Trophoblast cell (in vitro differentiated cells and primary cell): ENCODE measurements around the gene CYGB.

ENCODE experiments used
- DNase-seq, 2 donors: peaks; one replicate each; pipeline ENCODE4 v3.0.0-alpha.2; 2016
- H2AFZ ChIP-seq: 2 replicates; pipeline ENCODE4 v1.6.1; 2013; ENCODE audit warnings: low read length, moderate library complexity, mild to moderate bottlenecking; ENCODE audit not compliant: insufficient read depth, poor library complexity
- H2AK5ac ChIP-seq: 2 replicates; pipeline ENCODE4 v1.6.1; 2013; ENCODE audit warnings: mild to moderate bottlenecking, low read length
- H2BK120ac ChIP-seq: 2 replicates; pipeline ENCODE4 v1.6.1; 2013; ENCODE audit warnings: low read length, mild to moderate bottlenecking, moderate library complexity; ENCODE audit not compliant: insufficient read depth, poor library complexity
- H2BK12ac ChIP-seq: 2 replicates; pipeline ENCODE4 v1.6.1; 2013; ENCODE audit warnings: mild to moderate bottlenecking, low read length, moderate library complexity
- H2BK5ac ChIP-seq: 2 replicates; pipeline ENCODE4 v1.6.1; 2013; ENCODE audit warnings: low read length, low read depth, moderate library complexity, mild to moderate bottlenecking; ENCODE audit not compliant: poor library complexity
- H3K14ac ChIP-seq: 2 replicates; pipeline ENCODE4 v1.6.1; 2013; ENCODE audit warnings: mild to moderate bottlenecking, low read length
- H3K18ac ChIP-seq: 2 replicates; pipeline ENCODE4 v1.6.1; 2013; ENCODE audit warnings: mild to moderate bottlenecking, low read length
- H3K23ac ChIP-seq: 2 replicates; pipeline ENCODE4 v1.6.1; 2013; ENCODE audit warnings: low read length
- H3K27ac ChIP-seq: 2 replicates; pipeline ENCODE4 v1.5.1; 2013; ENCODE audit warnings: low read depth, mild to moderate bottlenecking, inconsistent platforms, low read length, moderate library complexity
- H3K27me3 ChIP-seq: 2 replicates; pipeline ENCODE4 v1.6.1; 2013; ENCODE audit warnings: inconsistent platforms, mild to moderate bottlenecking, low read length, moderate library complexity; ENCODE audit not compliant: insufficient read depth
- H3K36me3 ChIP-seq, 2 experiments: 1 replicate in 1 of 2; 2 replicates in 1 of 2; pipeline ENCODE4 v1.6.1; 2013; ENCODE audit warnings: low read length in 2 of 2, mild to moderate bottlenecking in 2 of 2, moderate library complexity in 1 of 2; ENCODE audit not compliant: insufficient read depth in 2 of 2, control insufficient read depth in 1 of 2
- H3K4ac ChIP-seq: 2 replicates; pipeline ENCODE4 v1.6.1; 2013; ENCODE audit warnings: low read depth, mild to moderate bottlenecking, low read length, moderate library complexity
- H3K4me1 ChIP-seq, 2 experiments: 1 replicate in 1 of 2; 2 replicates in 1 of 2; pipeline ENCODE4 v1.6.1; 2013; ENCODE audit warnings: low read length in 2 of 2, mild to moderate bottlenecking in 2 of 2, moderate library complexity in 1 of 2; ENCODE audit not compliant: insufficient read depth in 2 of 2, control insufficient read depth in 1 of 2
- H3K4me2 ChIP-seq: 2 replicates; pipeline ENCODE4 v1.6.1; 2013; ENCODE audit warnings: inconsistent platforms, mild to moderate bottlenecking, low read length, moderate library complexity
- H3K4me3 ChIP-seq: 2 replicates; pipeline ENCODE4 v1.5.1; 2013; ENCODE audit warnings: mild to moderate bottlenecking, low read depth, low read length, inconsistent platforms
- H3K79me1 ChIP-seq: one replicate; pipeline ENCODE4 v1.6.1; 2013; ENCODE audit warnings: low read length
- H3K79me2 ChIP-seq: 2 replicates; pipeline ENCODE4 v1.6.1; 2013; ENCODE audit warnings: low read length, mild to moderate bottlenecking; ENCODE audit not compliant: control insufficient read depth, insufficient read depth, poor library complexity
- H3K9ac ChIP-seq: 2 replicates; pipeline ENCODE4 v1.6.1; 2013; ENCODE audit warnings: mild to moderate bottlenecking, low read length
- H3K9me3 ChIP-seq: 2 replicates; pipeline ENCODE4 v1.6.1; 2013; ENCODE audit warnings: low read depth, mild to moderate bottlenecking, control low read depth, inconsistent platforms, low read length; ENCODE audit not compliant: insufficient read depth
- H4K12ac ChIP-seq: 2 replicates; pipeline ENCODE4 v1.6.1; 2013; ENCODE audit warnings: low read depth, mild to moderate bottlenecking, low read length, moderate library complexity
- H4K8ac ChIP-seq: 2 replicates; pipeline ENCODE4 v1.6.1; 2013; ENCODE audit warnings: low read depth, mild to moderate bottlenecking, low read length, moderate library complexity
- H4K91ac ChIP-seq: one replicate; pipeline ENCODE4 v1.6.1; 2013; ENCODE audit warnings: low read depth, mild to moderate bottlenecking, low read length, moderate library complexity
- WGBS: extraction: QIAGEN DNeasy Blood & Tissue Kit; methylation state at CpG from one replicate; pipeline ENCODE4 v1.1.7; 2013; ENCODE audit warnings: missing lambda C conversion rate; ENCODE audit not compliant: insufficient read length, insufficient coverage; ENCODE audit errors: extremely low coverage; 5-methylcytosine and 5-hydroxymethylcytosine counted together

Gene CYGB

DNA sequence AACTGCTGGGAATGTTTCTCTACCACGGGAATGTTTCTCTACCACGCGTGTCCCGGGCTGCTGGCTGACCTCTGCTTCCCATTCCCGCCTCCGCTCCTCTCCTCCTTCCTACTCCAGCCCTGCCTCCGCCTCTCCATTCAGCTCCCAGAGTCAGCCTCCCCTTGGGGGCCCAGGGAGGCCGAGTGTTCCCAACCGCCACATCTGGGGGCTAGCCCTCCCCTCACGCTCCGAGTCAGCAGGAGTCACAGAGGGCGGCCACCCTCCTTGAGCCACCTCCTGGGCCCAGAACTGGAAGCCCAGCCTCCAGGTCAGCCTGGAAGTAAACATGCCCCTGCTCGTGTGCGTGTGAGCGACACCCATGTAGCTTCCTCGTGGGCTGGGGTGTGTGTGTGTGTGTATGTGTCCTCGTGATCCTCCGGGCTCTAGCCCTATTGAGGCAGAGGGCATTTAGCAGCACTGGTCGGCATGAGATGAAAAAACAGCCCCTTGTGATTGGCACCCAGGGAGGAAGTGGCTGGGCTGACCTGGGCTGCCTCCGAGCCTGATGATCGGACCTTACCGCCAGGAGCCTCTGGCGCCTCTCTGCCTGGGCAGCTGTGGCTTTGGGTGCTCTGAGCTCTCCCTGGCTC is 7.3 kb downstream of the CYGB start:
- H4K12ac ChIP-seq: peak overlapping the region; percentile 44
- WGBS: no CpG with 5 or more reads among the region's 23 CpGs
- peak overlapping the region; percentile 56 for H4K8ac ChIP-seq
- no peak overlapping the region for H3K4me3 ChIP-seq
- H3K4me2 ChIP-seq: peak overlapping the region; percentile 1
- H3K18ac ChIP-seq: peak overlapping the region; percentile 36
- peaks cover 23% of the 10 kb centered on the region for H3K79me1 ChIP-seq
- H3K27ac ChIP-seq: peak overlapping the region; percentile 24
- no peaks in the 10 kb centered on the region for H3K9me3 ChIP-seq
- H2AFZ ChIP-seq: peak overlapping the region; percentile 14
- no peak overlapping the region for H3K23ac ChIP-seq
- DNase-seq: no peak
- H3K79me2 ChIP-seq: peaks cover 2% of the 10 kb centered on the region
- H4K91ac ChIP-seq: peak overlapping the region; percentile 84
- H2BK12ac ChIP-seq: peak overlapping the region; percentile 85
- no peaks in the 10 kb centered on the region for H3K27me3 ChIP-seq
- H2AK5ac ChIP-seq: peak overlapping the region; percentile 59
- H3K4ac ChIP-seq: peak overlapping the region; percentile 13
- H2BK120ac ChIP-seq: peak overlapping the region; percentile 55
- no peaks in the 10 kb centered on the region for H3K36me3 ChIP-seq
- H2BK5ac ChIP-seq: peak overlapping the region; percentile 42
- H3K14ac ChIP-seq: peak overlapping the region; percentile 56
- no peak overlapping the region for H3K9ac ChIP-seq
- peaks cover 39 to 47% of the 10 kb centered on the region in 2 experiments for H3K4me1 ChIP-seq

DNA sequence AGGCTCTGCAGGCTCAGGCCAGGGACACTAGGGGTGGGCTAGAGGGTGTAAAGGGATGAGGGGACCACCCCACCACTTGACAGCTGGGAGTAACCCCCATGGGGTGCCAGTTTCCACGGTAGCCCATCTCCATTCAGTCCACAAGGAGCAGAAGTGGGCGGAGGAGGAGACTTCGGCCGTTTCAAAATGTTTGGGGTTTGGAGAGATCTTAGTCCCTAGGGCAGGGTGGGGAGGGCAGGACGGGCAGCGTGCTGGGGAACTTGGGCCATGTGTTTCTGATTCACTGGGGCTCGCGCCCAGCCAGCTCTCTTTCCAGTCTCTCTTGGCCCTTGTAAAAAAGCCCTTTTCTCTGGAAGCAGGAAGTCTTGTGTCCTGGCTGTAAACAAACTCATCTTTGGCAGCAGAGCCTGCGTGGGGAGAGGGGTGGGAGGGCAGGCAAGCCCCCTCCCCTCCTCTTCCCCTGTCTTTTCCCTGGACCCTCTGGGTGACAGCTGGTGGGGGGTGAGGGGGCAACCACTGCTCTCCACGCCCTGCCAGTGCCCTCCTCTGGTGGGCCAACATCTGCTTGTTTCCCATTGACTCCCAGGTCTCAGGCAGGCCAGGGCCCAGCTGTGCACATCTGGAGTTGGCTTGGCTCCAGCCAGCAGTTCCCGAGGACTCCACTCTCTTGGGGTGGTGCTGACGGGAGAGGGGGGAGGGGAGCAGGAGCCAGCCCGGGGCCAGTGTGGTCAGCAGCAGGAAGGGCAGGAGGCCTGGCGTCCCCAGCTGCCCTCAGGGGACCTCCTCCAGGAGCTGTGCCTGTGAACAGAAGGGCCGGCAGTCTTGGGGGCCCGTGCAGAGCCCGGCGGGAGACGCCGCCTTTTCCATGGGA is 8.1 kb downstream of the CYGB start:
- Histone ChIP-seq H3K79me2 (peaks cover 2% of the 10 kb centered on the region), H3K4me2 (peak overlapping the region; percentile 23), H3K18ac (peak overlapping the region; percentile 66), H3K4me3 (no peak overlapping the region), H2AFZ (peak overlapping the region; percentile 30), H3K4ac (peak overlapping the region; percentile 32), H2BK5ac (peak overlapping the region; percentile 42), H3K27me3 (no peaks in the 10 kb centered on the region), H3K23ac (no peak overlapping the region), H3K36me3 (no peaks in the 10 kb centered on the region), H2AK5ac (peak overlapping the region; percentile 36), H3K4me1 (peaks cover 44 to 46% of the 10 kb centered on the region in 2 experiments), H3K79me1 (peaks cover 23% of the 10 kb centered on the region), H3K9ac (no peak overlapping the region), H4K12ac (peak overlapping the region; percentile 26), H2BK12ac (peak overlapping the region; percentile 62), H4K91ac (peak overlapping the region; percentile 84), H4K8ac (peak overlapping the region; percentile 56), H2BK120ac (peak overlapping the region; percentile 74), H3K9me3 (no peaks in the 10 kb centered on the region), H3K27ac (peak overlapping the region; percentile 24), H3K14ac (peak overlapping the region; percentile 56)
- DNase-seq: no peak
- no CpG with 5 or more reads among the region's 20 CpGs for WGBS

GRCh38 chr17:76528528-76529223 is 8.8 kb downstream of the CYGB start:
- Histone ChIP-seq H2BK5ac (no peak overlapping the region), H2AK5ac (peak overlapping the region; percentile 23), H3K4ac (no peak overlapping the region), H3K9ac (no peak overlapping the region), H2BK120ac (peak overlapping the region; percentile 36), H2BK12ac (peak overlapping the region; percentile 55), H3K4me1 (peaks cover 44 to 46% of the 10 kb centered on the region in 2 experiments), H3K4me2 (no peak overlapping the region), H3K27ac (no peak overlapping the region), H3K27me3 (no peaks in the 10 kb centered on the region), H3K79me2 (peaks cover 2% of the 10 kb centered on the region), H3K9me3 (no peaks in the 10 kb centered on the region), H4K8ac (no peak overlapping the region), H3K79me1 (peaks cover 23% of the 10 kb centered on the region), H4K91ac (peak overlapping the region; percentile 16), H2AFZ (no peak overlapping the region), H3K23ac (no peak overlapping the region), H4K12ac (no peak overlapping the region), H3K14ac (no peak overlapping the region), H3K18ac (peak overlapping the region; percentile 25), H3K36me3 (no peaks in the 10 kb centered on the region), H3K4me3 (no peak overlapping the region)
- DNase-seq: no peak
- no CpG with 5 or more reads among the region's 31 CpGs for WGBS

GRCh38 chr17:76528156-76528527 is 9.4 kb downstream of the CYGB start:
- Histone ChIP-seq H2BK120ac (peak overlapping the region; percentile 36), H3K27me3 (no peaks in the 10 kb centered on the region), H3K4me2 (no peak overlapping the region), H3K23ac (no peak overlapping the region), H2AFZ (no peak overlapping the region), H2BK12ac (no peak overlapping the region), H3K18ac (no peak overlapping the region), H3K79me1 (peaks cover 23% of the 10 kb centered on the region), H4K8ac (no peak overlapping the region), H3K14ac (no peak overlapping the region), H2AK5ac (no peak overlapping the region), H3K9ac (no peak overlapping the region), H3K4me1 (peaks cover 44 to 49% of the 10 kb centered on the region in 2 experiments), H3K4me3 (no peak overlapping the region), H4K91ac (peak overlapping the region; percentile 16), H3K36me3 (no peaks in the 10 kb centered on the region), H3K27ac (no peak overlapping the region), H3K79me2 (peaks cover 2% of the 10 kb centered on the region), H2BK5ac (no peak overlapping the region), H3K4ac (no peak overlapping the region), H3K9me3 (no peaks in the 10 kb centered on the region), H4K12ac (no peak overlapping the region)
- WGBS: no CpG with 5 or more reads among the region's 15 CpGs
- no peak for DNase-seq
